HepG2 (cell line): ENCODE results near the gene NINL. TPM values are rescaled to one million over a fixed set of nuclear protein-coding genes. Genes with fewer than 3 reads are reported as not detected.

Experiments
- ESRRA ChIP-seq: sonication (generic); formaldehyde crosslinking; IDR thresholded peaks from 2 replicates; pipeline ENCODE4 v1.5.1; 2020; ENCODE audit warnings: mild to moderate bottlenecking, low read depth, missing genetic modification reagents
- JDP2 ChIP-seq: sonication (generic); formaldehyde crosslinking; IDR thresholded peaks from 2 replicates; pipeline ENCODE4 v1.8.1; 2022; ENCODE audit warnings: missing genetic modification reagents, borderline replicate concordance
- MEIS2 ChIP-seq: sonication (generic); formaldehyde crosslinking; IDR thresholded peaks from 2 replicates; pipeline ENCODE4 v1.9.0; 2021; ENCODE audit warnings: mild to moderate bottlenecking, missing genetic modification reagents
- MXD4 ChIP-seq: IDR thresholded peaks from 2 replicates; pipeline ENCODE4 v1.6.1; 2016; ENCODE audit warnings: mild to moderate bottlenecking, missing biosample characterization, missing genetic modification reagents
- TEAD2 ChIP-seq: sonication (generic); formaldehyde crosslinking; IDR thresholded peaks from 2 replicates; pipeline ENCODE4 v1.9.0; 2021; ENCODE audit warnings: missing genetic modification reagents
- TOPORS ChIP-seq: sonication (generic); formaldehyde crosslinking; IDR thresholded peaks from 2 replicates; pipeline ENCODE4 v1.8.0; 2023; ENCODE audit warnings: mild to moderate bottlenecking, missing genetic modification reagents
- ZC3H13 ChIP-seq: sonication (generic); formaldehyde crosslinking; IDR thresholded peaks from 2 replicates; pipeline ENCODE4 v1.8.1; 2023; ENCODE audit warnings: mild to moderate bottlenecking, missing genetic modification reagents, moderate library complexity
- ZMYM3 ChIP-seq: sonication (generic); formaldehyde crosslinking; IDR thresholded peaks from 2 replicates; pipeline ENCODE4 v1.5.1; 2020; ENCODE audit warnings: mild to moderate bottlenecking, missing genetic modification reagents
- ZNF296 ChIP-seq: sonication (generic); formaldehyde crosslinking; conservative IDR thresholded peaks from 2 replicates; pipeline ENCODE4 v1.5.0; 2020; ENCODE audit warnings: mild to moderate bottlenecking, missing genetic modification reagents
- ZNF431 ChIP-seq: sonication (generic); formaldehyde crosslinking; IDR thresholded peaks from 2 replicates; pipeline ENCODE4 v1.9.0; 2022; ENCODE audit warnings: missing genetic modification reagents, low read depth, mild to moderate bottlenecking, borderline replicate concordance
- ZNF75D ChIP-seq: sonication (generic); formaldehyde crosslinking; IDR thresholded peaks from 2 replicates; pipeline ENCODE4 v1.8.1; 2023; ENCODE audit warnings: missing genetic modification reagents, mild to moderate bottlenecking, borderline replicate concordance
- polyA plus RNA-seq, 8 experiments: library from polyadenylated mRNA; depleted of rRNA in 3 of 8; stranded (reverse) in 7 of 8; unstranded in 1 of 8; fragments of >200 nt; fragmentation: Illumina TruSeq in 4 of 8; extraction: Trizol in 4 of 8; gene quantifications; 2 replicates each; pipeline versions ENCODE4 v1.2.1 to v1.2.3, GENCODE V29; 2011 to 2016; ENCODE audit warnings: low read depth in 4 of 8, missing spikeins in 1 of 8, mixed read lengths in 1 of 8; ENCODE audit not compliant: insufficient read depth in 1 of 8
- total RNA-seq, 5 experiments: library from RNA; depleted of rRNA; stranded (reverse); fragments of >200 nt; fragmentation: Illumina TruSeq; extraction: Trizol; gene quantifications; 2 replicates each; pipeline ENCODE4 v1.2.3, GENCODE V29; 2016; ENCODE audit warnings: low read depth in 1 of 5
- TF ChIP-seq, protein P1 (sequence below): fragments of 450-650 bp; IDR thresholded peaks from 2 replicates; pipeline ENCODE4 v1.6.1; 2017; ENCODE audit warnings: mild to moderate bottlenecking
- TF ChIP-seq, protein P2 (sequence below): sonication (generic); formaldehyde crosslinking; IDR thresholded peaks from 2 replicates; pipeline ENCODE4 v1.4.0; 2020; ENCODE audit warnings: missing genetic modification reagents, mild to moderate bottlenecking, borderline replicate concordance
- TF ChIP-seq, protein P3 (sequence below): sonication (generic); formaldehyde crosslinking; IDR thresholded peaks from 2 replicates; pipeline ENCODE4 v1.5.0; 2020; ENCODE audit warnings: mild to moderate bottlenecking, missing genetic modification reagents
- TF ChIP-seq, protein P4 (sequence below): sonication (generic); formaldehyde crosslinking; IDR thresholded peaks from 2 replicates; pipeline ENCODE4 v1.4.0; 2020; ENCODE audit warnings: mild to moderate bottlenecking, missing genetic modification reagents
- TF ChIP-seq, protein P5 (sequence below): sonication (generic); formaldehyde crosslinking; IDR thresholded peaks from 2 replicates; pipeline ENCODE4 v1.4.0; 2020; ENCODE audit warnings: missing genetic modification reagents, mild to moderate bottlenecking, borderline replicate concordance

NINL gene
- total and polyA plus RNA-seq, 2 of the 13 experiments (the other 11 are each of a cell fraction or from before 2014, with no cell fraction given): 32.3 to 34.3 TPM

DNA sequence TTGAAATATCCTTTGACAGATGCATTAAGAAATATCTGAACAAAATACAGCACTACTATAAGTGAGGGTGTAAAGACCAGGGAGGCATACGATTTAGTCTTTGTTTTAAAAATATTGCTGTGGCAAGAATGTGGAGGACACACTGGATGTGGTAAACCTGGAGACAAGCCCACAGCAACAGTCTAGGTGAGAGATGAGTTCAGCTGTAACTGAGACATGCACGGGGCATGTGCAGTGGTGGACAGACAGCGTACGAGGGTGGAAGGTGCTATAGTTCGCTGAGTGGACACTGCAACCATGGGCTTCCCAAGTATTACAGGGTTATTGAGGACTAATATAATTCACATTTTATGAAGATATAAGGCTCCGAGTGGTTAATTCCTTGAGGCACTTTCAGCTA lies 36.7 kb upstream of the NINL start (continued):
- TF ChIP-seq ZMYM3 (no peak), ZNF431 (no peak), JDP2 (no peak), MXD4 (0 out of 2 replicates have a peak, but pooled peaks have one; percentile 39), TOPORS (CRISPR knock-in tag) (no peak), MEIS2 (no peak), ZC3H13 (CRISPR knock-in tag) (no peak), TEAD2 (no peak), ZNF75D (CRISPR knock-in tag) (no peak), ESRRA (CRISPR knock-in tag) (no peak), ZNF296 (peak; percentile 56; the same call in 1 of the 2 replicates)
- TF ChIP-seq, protein P1, sequence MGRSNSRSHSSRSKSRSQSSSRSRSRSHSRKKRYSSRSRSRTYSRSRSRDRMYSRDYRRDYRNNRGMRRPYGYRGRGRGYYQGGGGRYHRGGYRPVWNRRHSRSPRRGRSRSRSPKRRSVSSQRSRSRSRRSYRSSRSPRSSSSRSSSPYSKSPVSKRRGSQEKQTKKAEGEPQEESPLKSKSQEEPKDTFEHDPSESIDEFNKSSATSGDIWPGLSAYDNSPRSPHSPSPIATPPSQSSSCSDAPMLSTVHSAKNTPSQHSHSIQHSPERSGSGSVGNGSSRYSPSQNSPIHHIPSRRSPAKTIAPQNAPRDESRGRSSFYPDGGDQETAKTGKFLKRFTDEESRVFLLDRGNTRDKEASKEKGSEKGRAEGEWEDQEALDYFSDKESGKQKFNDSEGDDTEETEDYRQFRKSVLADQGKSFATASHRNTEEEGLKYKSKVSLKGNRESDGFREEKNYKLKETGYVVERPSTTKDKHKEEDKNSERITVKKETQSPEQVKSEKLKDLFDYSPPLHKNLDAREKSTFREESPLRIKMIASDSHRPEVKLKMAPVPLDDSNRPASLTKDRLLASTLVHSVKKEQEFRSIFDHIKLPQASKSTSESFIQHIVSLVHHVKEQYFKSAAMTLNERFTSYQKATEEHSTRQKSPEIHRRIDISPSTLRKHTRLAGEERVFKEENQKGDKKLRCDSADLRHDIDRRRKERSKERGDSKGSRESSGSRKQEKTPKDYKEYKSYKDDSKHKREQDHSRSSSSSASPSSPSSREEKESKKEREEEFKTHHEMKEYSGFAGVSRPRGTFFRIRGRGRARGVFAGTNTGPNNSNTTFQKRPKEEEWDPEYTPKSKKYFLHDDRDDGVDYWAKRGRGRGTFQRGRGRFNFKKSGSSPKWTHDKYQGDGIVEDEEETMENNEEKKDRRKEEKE: no peak
- TF ChIP-seq, protein P2, sequence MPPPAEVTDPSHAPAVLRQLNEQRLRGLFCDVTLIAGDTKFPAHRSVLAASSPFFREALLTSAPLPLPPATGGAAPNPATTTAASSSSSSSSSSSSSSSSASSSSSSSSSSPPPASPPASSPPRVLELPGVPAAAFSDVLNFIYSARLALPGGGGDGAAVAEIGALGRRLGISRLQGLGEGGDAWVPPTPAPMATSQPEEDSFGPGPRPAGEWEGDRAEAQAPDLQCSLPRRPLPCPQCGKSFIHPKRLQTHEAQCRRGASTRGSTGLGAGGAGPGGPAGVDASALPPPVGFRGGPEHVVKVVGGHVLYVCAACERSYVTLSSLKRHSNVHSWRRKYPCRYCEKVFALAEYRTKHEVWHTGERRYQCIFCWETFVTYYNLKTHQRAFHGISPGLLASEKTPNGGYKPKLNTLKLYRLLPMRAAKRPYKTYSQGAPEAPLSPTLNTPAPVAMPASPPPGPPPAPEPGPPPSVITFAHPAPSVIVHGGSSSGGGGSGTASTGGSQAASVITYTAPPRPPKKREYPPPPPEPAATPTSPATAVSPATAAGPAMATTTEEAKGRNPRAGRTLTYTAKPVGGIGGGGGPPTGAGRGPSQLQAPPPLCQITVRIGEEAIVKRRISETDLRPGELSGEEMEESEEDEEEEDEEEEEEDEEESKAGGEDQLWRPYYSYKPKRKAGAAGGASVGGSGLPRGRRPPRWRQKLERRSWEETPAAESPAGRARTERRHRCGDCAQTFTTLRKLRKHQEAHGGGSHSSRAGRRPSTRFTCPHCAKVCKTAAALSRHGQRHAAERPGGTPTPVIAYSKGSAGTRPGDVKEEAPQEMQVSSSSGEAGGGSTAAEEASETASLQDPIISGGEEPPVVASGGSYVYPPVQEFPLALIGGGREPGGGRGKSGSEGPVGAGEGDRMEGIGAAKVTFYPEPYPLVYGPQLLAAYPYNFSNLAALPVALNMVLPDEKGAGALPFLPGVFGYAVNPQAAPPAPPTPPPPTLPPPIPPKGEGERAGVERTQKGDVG (CRISPR knock-in tag): 0 out of 2 replicates have a peak, but pooled peaks have one; percentile 61
- TF ChIP-seq, protein P3, sequence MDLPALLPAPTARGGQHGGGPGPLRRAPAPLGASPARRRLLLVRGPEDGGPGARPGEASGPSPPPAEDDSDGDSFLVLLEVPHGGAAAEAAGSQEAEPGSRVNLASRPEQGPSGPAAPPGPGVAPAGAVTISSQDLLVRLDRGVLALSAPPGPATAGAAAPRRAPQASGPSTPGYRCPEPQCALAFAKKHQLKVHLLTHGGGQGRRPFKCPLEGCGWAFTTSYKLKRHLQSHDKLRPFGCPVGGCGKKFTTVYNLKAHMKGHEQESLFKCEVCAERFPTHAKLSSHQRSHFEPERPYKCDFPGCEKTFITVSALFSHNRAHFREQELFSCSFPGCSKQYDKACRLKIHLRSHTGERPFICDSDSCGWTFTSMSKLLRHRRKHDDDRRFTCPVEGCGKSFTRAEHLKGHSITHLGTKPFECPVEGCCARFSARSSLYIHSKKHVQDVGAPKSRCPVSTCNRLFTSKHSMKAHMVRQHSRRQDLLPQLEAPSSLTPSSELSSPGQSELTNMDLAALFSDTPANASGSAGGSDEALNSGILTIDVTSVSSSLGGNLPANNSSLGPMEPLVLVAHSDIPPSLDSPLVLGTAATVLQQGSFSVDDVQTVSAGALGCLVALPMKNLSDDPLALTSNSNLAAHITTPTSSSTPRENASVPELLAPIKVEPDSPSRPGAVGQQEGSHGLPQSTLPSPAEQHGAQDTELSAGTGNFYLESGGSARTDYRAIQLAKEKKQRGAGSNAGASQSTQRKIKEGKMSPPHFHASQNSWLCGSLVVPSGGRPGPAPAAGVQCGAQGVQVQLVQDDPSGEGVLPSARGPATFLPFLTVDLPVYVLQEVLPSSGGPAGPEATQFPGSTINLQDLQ (CRISPR knock-in tag): no peak
- TF ChIP-seq, protein P4, sequence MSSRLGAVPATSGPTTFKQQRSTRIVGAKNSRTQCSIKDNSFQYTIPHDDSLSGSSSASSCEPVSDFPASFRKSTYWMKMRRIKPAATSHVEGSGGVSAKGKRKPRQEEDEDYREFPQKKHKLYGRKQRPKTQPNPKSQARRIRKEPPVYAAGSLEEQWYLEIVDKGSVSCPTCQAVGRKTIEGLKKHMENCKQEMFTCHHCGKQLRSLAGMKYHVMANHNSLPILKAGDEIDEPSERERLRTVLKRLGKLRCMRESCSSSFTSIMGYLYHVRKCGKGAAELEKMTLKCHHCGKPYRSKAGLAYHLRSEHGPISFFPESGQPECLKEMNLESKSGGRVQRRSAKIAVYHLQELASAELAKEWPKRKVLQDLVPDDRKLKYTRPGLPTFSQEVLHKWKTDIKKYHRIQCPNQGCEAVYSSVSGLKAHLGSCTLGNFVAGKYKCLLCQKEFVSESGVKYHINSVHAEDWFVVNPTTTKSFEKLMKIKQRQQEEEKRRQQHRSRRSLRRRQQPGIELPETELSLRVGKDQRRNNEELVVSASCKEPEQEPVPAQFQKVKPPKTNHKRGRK (CRISPR knock-in tag): no peak
- TF ChIP-seq, protein P5, sequence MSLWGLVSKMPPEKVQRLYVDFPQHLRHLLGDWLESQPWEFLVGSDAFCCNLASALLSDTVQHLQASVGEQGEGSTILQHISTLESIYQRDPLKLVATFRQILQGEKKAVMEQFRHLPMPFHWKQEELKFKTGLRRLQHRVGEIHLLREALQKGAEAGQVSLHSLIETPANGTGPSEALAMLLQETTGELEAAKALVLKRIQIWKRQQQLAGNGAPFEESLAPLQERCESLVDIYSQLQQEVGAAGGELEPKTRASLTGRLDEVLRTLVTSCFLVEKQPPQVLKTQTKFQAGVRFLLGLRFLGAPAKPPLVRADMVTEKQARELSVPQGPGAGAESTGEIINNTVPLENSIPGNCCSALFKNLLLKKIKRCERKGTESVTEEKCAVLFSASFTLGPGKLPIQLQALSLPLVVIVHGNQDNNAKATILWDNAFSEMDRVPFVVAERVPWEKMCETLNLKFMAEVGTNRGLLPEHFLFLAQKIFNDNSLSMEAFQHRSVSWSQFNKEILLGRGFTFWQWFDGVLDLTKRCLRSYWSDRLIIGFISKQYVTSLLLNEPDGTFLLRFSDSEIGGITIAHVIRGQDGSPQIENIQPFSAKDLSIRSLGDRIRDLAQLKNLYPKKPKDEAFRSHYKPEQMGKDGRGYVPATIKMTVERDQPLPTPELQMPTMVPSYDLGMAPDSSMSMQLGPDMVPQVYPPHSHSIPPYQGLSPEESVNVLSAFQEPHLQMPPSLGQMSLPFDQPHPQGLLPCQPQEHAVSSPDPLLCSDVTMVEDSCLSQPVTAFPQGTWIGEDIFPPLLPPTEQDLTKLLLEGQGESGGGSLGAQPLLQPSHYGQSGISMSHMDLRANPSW (CRISPR knock-in tag): no peak
